ENCODE measurements around the gene SYCP3.

GRCh38 chr12:101749657-101750056, 10.4 kb upstream of the SYCP3 start:
- TF ChIP-seq CTCF (IDR thresholded peaks at IDR 0.05) (no peak), POLR2A (IDR thresholded peaks at IDR 0.05) (no peak), EP300 (IDR thresholded peaks at IDR 0.05) (no peak), POLR2AphosphoS5 (IDR thresholded peaks at IDR 0.05) (no peak)

All from suprapubic skin (tissue), 4 donors.